ENCODE measurements around the gene SULT4A1.

- TF ChIP-seq CTCF (IDR thresholded peaks at IDR 0.05) (no peak), POLR2A (IDR thresholded peaks at IDR 0.05) (no peak)
These were observed 86.1 kb downstream of the SULT4A1 start for GRCh38 chr22:43776081-43776670.
